ENCODE measurements around the gene CPA4.

The CPA4 gene

DNA sequence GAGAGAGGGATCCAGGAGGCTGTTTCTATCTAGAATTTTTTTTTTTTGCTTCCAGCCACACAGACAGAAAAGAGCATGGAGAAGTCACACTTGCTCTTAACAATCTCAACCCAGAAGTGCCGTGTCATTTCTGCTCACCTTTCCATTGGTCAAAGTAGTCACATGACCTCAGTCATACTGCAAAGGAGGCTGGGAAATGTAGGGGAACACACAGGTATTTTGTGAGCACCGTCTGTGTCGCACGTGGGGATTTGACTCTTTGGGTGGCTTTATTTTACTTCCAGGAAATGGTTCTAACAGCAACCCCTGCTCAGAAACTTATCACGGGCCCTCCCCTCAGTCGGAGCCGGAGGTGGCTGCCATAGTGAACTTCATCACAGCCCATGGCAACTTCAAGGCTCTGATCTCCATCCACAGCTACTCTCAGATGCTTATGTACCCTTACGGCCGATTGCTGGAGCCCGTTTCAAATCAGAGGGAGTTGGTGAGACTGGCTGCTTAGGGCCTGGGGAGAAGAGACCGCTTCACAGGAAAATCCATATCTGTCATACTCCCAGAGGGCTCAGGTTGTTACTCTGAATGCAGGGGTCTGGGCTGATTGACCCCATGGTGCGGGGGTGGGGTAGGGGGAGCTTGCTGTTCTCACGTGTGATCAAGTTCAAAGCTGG is 74.3 kb downstream of the CPA4 start:
- peak; percentile 5 to 23 for DNase-seq

DNA sequence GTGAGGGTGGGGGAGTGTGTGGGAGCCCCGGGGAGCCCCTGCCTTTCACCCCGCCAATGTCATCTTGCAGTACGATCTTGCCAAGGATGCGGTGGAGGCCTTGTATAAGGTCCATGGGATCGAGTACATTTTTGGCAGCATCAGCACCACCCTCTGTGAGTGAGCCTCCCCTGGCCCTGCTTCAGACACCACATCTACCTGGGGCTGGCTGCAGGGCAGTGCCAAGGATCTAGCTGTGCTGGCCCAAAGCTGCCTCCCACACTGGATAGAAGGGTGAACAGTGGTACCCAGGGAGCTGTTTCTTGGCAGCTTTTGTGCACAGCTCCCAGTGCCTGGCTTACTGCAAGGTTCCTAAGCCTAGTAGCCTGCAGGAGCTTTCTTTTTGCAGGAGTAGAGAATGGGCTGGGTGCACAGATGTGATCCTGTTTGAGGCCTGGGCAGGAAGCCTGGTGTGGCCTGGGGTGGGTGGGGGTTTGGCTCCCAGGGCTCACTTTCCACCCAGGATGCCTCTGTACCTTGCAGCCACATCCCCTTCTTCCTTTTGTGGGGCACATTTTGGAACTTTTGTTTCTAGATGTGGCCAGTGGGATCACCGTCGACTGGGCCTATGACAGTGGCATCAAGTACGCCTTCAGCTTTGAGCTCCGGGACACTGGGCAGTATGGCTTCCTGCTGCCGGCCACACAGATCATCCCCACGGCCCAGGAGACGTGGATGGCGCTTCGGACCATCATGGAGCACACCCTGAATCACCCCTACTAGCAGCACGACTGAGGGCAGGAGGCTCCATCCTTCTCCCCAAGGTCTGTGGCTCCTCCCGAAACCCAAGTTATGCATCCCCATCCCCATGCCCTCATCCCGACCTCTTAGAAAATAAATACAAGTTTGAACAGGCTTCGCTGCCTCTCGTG is 75.1 kb downstream of the CPA4 start:
- DNase-seq: no peak

DNA sequence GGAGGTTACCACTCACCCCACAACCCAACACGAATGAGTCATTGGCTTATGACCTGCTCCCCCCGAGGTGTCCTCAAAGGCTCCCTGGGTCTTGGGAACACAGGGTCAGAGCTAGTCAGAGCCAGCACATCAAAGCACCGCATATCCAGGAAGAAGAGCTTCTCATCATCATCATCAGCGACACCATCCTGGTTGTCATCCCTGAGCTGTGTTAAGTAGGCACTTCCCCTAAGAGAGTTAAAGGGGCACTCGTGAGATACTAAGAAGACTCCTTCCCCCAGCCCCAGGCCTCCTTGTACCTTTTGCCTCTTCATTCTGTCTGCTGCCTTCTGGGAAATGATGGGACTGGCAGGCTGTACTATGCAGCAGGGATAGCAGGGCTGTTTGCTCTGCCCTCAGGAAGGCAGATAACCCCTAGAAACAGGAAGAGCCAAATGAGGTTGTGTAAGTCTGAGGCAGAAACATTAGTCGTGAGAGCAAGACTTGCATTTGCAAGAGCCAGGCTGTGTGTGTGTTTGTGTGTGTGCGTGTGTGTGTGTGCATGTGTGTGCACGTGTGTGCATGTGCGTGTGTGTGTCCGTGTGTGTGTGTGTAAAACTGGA is 76.2 kb downstream of the CPA4 start:
- no peak for DNase-seq

DNA sequence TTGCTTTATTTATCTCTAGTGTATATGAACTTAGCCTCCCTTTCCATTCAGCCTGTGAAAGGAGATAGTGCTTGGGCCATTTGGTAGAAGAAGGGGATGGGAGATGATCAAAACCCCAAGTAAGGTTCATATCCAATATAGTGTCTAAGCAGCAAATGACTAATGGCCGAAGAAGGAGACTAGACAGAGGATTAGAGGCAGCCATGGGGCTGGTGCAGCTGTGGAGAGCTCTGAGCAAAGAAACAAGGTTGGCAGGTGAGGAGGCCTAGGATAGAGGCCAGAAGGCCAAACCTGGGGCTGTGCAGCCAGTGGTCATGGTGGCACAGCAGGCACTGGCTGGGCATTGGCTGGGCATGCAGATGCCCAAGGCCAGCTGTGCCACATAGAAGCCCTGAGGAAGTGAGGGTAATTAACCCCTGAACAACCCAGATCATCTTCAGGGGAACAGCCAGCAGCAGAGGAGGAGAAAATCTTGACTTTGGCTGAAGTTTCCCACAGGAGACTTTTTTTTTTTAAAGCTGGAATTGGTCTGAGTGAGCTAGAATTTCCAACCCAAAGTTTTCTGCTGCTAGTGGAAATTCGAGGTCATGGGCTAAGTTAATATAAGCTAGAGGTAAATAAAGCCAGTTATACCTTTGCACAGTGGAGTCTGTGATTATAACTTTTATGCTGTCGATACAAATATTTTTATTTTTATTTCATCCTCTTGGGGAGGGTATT is 77.0 kb downstream of the CPA4 start:
- DNase-seq: no peak

DNA sequence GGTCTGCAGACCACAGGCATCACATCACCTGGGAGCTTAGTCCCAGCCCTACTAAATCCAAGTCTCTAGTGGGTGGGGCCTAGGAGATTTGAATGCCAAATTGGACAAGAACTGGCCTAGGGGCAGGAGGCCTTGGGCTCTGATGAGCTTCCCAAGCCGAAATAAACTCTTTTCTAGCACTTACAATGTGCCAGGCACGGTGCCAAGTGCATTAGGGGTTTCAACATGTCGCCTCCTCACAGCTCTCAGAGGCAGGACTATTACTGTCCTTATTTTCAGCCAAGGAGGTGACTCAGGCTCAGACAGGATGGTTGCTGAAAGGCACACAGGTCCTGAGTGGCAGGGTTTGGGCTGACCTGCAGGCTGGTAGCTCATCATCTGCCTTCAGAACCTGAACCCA is 78.1 kb downstream of the CPA4 start:
- no peak for DNase-seq

DNA sequence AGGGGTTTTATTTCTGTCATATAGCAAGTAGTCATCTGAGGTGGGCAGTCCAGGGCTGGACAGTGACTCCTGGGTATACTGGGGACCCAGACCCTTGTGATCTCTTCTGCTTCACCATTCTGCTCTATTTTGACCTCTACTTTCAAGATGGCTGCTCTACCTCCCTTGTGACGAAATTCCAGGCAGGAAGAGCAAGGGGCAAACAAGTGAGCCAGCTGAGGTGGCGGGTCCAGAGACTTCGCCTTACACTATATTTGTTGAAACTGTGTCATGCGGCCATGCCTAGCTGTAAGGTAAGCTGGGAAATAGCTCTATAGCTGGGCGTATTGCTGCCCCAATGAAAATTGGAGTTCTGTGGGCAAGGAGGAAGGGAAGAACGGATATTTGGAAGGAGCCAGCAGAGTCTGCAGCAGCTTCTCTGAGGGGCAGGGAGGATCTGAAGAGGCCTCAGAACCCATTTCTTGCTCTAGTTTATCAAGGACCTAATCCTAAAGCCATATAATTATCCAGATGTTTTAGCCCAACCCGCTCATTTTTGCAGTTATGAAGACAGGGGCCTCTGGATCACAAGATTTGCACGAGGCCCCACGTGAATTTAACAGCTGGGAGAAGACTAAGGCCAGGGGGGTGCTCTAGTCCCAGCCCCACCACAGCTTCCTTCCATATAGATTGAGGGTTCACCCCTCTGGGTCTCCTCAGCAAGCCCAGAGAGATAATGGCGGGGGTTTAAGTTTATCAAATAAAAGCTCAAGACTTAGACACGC is 79.6 kb downstream of the CPA4 start:
- DNase-seq: no peak
